ENCODE measurements around the gene TOB2. TPM values are rescaled to one million over a fixed set of nuclear protein-coding genes. Genes with fewer than 3 reads are reported as not detected.
A peak's percentile ranks its signal among the peaks of the same experiment; 100 is the strongest.

The TOB2 gene
- total RNA-seq, 4 donors from 2014 or later, result 31.5 to 45.9 (median 37.9) TPM

DNA sequence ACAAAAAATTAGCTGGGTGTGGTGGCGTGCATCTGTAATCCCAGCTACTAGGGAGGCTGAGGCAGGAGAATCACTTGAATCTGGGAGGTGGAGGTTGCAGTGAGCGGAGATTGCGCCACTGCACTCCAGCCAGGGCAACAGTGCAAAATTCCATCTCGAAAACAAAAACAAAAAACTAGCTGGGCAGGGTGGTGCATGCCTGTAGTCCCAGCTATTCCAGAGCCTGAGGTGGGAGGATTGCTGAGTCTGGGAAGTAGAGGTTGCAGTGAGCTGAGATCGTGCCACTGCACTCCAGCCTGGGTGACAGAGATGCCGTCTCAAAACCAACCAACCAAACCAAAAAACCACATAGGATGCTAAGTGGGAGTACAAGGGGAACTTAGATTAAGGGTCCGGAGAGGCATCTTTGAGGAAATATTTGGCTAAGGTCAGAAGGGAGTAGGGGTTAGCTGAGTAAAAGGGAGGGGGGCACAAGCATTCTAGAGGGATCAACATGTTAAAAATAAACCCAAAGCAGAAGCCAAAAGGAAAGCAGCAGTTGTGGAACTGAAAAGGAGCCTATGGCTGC is 11.6 kb upstream of the TOB2 start:
- TF ChIP-seq POLR2A (IDR thresholded peaks at IDR 0.05) (no peak), CTCF (IDR thresholded peaks at IDR 0.05) (no peak)
- 83 to 87% methylated on average over 7 of the region's 7 CpGs for WGBS, 2 donors
- intact Hi-C loops (cut with DNase I; ENCODE audit: low total_unique reads), result no loop called here
- DNase-seq (ENCODE audit: low spot score in 2 of 2), result no peak
- H3K4me3 ChIP-seq (ENCODE audit: low read depth, poor library complexity, severe bottlenecking), result no peak overlapping the region

DNA sequence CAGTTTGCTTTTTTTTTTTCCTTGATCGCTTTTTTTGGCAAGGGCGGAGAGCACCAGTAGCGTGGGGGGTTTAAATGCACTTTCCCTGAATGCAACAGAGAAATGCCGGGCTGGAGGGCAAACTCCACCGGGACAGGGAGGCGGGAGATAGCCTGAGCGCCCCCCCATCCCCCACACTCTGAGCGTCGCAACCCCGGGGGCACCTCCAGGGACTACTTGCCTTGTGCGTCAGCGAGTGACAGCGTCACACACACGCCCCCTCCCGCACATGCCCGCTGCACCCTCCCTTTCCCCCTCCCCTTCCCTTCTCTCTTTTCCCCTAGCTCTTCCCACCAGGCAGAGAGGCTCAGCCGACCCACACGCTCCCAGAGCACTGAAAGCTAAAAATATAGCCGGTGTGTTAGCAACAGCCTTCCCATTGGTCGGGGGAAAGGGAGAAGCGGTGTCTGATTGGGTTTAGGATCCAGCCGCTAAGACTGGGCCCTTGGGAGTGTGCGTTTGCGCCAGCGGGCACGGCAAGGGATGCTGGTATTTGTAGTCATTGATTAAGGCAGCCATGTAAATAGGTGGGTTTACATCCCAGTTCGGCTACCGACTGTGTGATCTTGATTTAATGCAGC is 1.7 kb upstream of the TOB2 start:
- 0 to 1% methylated on average over 26 to 28 of the region's 28 CpGs for WGBS, 2 donors
- peak overlapping the region; percentile 97 for H3K4me3 ChIP-seq (ENCODE audit: low read depth, poor library complexity, severe bottlenecking)
- intact Hi-C loops (cut with DNase I; ENCODE audit: low total_unique reads), result no loop called here
- DNase-seq (ENCODE audit: low spot score in 2 of 2), result peak; percentile 98 to 99
- no peak for TF ChIP-seq CTCF (IDR thresholded peaks at IDR 0.05)
- peak in 1 of 2 donors; percentile 49 for TF ChIP-seq POLR2A (IDR thresholded peaks at IDR 0.05)

- DNase-seq (ENCODE audit: low spot score in 2 of 2), result peak; percentile 63 to 94
- WGBS, 2 donors, result 1% methylated on average over 14 to 59 of the region's 63 CpGs
- intact Hi-C loops (cut with DNase I; ENCODE audit: low total_unique reads), result no loop called here
- peak overlapping the region; percentile 97 for H3K4me3 ChIP-seq (ENCODE audit: low read depth, poor library complexity, severe bottlenecking)
- TF ChIP-seq CTCF (IDR thresholded peaks at IDR 0.05) (no peak), POLR2A (IDR thresholded peaks at IDR 0.05) (no peak)
These were observed 1.0 kb upstream of the TOB2 start for GRCh38 chr22:41447435-41448188.

- TF ChIP-seq CTCF (IDR thresholded peaks at IDR 0.05) (no peak), POLR2A (IDR thresholded peaks at IDR 0.05) (no peak)
- WGBS, 2 donors, result 0 to 1% methylated on average over 27 to 33 of the region's 34 CpGs
- H3K4me3 ChIP-seq (ENCODE audit: low read depth, poor library complexity, severe bottlenecking), result peak overlapping the region; percentile 97
- intact Hi-C loops (cut with DNase I; ENCODE audit: low total_unique reads), result no loop called here
- DNase-seq (ENCODE audit: low spot score in 2 of 2), result peak; percentile 20 to 86
These were observed 522 bp downstream of the TOB2 start for GRCh38 chr22:41446057-41446501.

DNA sequence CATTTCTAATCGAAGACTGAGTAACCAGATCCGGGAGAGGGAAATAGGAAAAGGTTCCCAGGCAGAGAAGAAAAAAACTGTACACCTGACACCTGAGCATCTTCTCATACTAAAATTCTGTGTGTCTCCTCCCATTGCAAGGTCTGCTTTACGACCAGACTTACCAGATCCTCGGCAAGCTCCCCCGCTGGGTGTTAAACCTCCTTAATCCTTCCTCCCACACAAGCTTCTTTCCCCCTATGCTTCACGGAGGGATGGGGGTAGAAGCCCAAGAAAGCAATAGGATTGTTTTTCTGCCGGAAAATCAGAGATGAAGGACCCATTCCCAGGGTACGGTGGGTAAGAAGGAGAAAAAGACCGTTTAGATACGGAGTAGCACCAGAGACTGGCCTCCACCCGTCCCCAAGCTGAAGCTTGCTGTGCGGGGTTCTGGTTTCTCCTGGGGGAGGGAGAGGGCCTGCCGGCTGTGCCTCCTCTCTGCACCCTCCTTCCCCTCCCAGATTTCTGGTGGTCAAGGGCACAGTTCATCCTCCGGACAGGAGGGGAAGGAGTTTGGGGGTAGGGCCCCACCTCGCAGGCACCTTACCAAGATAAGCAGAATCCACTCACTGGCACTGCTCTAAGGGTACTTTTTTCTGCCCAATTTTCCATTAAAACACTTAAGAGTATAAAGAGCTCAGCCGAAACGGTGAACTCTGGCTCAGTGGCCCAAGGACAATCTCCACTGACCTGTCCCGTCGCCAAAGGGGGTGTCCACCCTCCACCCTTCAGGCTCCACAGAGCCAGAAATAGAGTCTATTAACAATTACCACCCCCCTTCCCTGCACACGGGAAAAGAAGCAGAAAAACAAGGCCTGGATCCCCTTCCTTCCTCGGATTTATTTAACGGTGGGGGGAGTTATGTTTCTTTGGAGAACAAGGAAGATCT is 1.2 kb downstream of the TOB2 start:
- 0 to 1% methylated on average over 22 of the region's 22 CpGs for WGBS, 2 donors
- peak overlapping the region; percentile 97 for H3K4me3 ChIP-seq (ENCODE audit: low read depth, poor library complexity, severe bottlenecking)
- intact Hi-C loops (cut with DNase I; ENCODE audit: low total_unique reads), result no loop called here
- DNase-seq (ENCODE audit: low spot score in 2 of 2), result peak in 1 of 2 donors; percentile 27
- TF ChIP-seq CTCF (IDR thresholded peaks at IDR 0.05) (no peak), POLR2A (IDR thresholded peaks at IDR 0.05) (no peak)
